ENCODE results near the gene SLC2A5. TPM values are rescaled to one million over a fixed set of nuclear protein-coding genes. Genes with fewer than 3 reads are reported as not detected.
A peak's percentile ranks its signal among the peaks of the same experiment; 100 is the strongest.

SLC2A5 gene
- total and polyA plus RNA-seq, 8 donors: 0.19 to 6.4 (median 2.7) TPM; not detected in 3

DNA sequence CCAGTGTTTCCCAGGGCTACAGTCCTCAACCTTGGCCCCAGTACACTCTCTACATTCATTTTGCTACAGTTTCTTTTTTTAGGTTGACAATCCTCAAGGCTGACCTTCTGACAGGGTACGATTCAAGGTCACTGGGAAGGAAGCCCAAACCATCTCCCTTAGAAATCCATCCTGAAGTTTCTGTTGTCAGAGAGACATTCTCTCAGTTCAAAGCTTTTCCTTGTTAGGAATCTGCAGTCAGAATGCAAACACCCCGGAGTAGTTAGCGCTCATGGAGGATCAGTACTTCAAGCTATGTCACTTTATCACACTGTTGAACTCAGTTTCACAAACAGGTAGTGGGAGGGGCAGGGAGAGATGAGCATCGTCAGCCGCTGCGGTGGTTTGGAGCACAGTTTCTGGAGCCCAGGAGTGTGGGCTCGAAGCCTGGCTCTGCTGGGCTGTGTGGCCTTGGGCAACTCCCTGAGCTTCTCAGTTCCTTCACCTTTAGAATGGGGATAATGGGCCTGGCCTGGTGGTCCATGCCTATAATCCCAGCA is 4.2 kb downstream of the SLC2A5 start:
- H3K27ac ChIP-seq: peak overlapping the region in 2 of 5 donors; percentile 39 to 55
- H3K36me3 ChIP-seq: no peaks in the 10 kb centered on the region
- no peak for TF ChIP-seq POLR2A (IDR thresholded peaks at IDR 0.05)
- TF ChIP-seq POLR2AphosphoS5 (IDR thresholded peaks at IDR 0.05): no peak
- no peak for TF ChIP-seq EP300 (IDR thresholded peaks at IDR 0.05)
- TF ChIP-seq, protein P1, sequence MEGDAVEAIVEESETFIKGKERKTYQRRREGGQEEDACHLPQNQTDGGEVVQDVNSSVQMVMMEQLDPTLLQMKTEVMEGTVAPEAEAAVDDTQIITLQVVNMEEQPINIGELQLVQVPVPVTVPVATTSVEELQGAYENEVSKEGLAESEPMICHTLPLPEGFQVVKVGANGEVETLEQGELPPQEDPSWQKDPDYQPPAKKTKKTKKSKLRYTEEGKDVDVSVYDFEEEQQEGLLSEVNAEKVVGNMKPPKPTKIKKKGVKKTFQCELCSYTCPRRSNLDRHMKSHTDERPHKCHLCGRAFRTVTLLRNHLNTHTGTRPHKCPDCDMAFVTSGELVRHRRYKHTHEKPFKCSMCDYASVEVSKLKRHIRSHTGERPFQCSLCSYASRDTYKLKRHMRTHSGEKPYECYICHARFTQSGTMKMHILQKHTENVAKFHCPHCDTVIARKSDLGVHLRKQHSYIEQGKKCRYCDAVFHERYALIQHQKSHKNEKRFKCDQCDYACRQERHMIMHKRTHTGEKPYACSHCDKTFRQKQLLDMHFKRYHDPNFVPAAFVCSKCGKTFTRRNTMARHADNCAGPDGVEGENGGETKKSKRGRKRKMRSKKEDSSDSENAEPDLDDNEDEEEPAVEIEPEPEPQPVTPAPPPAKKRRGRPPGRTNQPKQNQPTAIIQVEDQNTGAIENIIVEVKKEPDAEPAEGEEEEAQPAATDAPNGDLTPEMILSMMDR (IDR thresholded peaks at IDR 0.05): no peak
- H3K4me3 ChIP-seq: no peak overlapping the region
- no peak for DNase-seq
- WGBS, 5 donors: 63 to 75% (median 67%) methylated on average over 6 to 7 of the region's 7 CpGs
- H3K4me1 ChIP-seq: peaks cover 5 to 39% (median 23%) of the 10 kb centered on the region in 4 donors
- H3K9me3 ChIP-seq: no peaks in the 10 kb centered on the region
- H3K27me3 ChIP-seq: no peaks in the 10 kb centered on the region
- intact Hi-C loops (cut with DNase I; ENCODE audit: low total_unique reads): no loop called here

DNA sequence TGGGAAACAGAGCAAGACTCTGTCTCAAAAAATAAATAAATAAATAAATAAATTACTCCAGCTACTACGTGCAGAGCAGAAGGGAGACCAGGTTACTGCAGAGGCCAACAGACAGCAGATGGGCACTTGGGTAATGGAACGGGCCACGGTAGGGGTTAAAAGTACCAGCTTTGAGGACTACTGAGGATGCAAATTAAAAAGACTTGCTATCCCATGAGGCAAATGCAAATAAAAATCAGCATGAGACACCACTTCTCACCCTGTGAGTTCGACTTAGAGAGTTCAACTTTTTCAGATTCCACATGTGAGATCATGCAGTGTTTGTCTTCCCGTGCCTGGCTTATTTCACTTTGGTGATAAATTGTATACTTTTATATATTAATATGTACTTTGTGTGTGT is 6.6 kb downstream of the SLC2A5 start:
- intact Hi-C loops (cut with DNase I; ENCODE audit: low total_unique reads): no loop called here
- peaks cover 0 to 21% (median 8%) of the 10 kb centered on the region in 4 donors for H3K4me1 ChIP-seq
- no peak overlapping the region for H3K4me3 ChIP-seq
- 69 to 81% (median 75%) methylated on average over 5 of the region's 5 CpGs for WGBS, 5 donors
- H3K27me3 ChIP-seq: no peaks in the 10 kb centered on the region
- no peaks in the 10 kb centered on the region for H3K36me3 ChIP-seq
- TF ChIP-seq POLR2AphosphoS5 (IDR thresholded peaks at IDR 0.05): no peak
- no peak for TF ChIP-seq EP300 (IDR thresholded peaks at IDR 0.05)
- TF ChIP-seq, protein P1 (IDR thresholded peaks at IDR 0.05): no peak
- no peak for TF ChIP-seq POLR2A (IDR thresholded peaks at IDR 0.05)
- no peaks in the 10 kb centered on the region for H3K9me3 ChIP-seq
- no peak overlapping the region for H3K27ac ChIP-seq
- no peak for DNase-seq

DNA sequence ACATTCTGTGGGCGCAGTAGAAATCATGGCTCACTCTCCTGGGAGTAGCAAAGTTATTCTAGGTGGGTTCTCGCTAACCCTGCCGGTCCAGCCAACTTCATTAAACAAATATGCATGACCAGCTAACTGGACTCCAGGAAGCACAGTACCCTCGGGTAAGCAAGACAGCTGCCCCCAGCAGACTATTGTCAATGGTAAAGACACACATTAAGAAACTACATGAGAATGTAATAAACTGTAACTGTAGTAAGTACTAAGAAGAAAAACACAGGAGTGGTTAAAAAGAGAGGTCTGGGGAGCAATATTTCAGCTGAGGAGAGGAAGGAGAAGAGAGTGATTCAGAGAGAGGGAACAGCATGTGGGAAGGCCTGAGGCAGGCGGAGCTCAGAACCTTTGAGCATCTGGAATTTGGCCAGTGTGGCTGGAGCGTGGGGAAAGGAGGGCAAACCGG is 7.4 kb downstream of the SLC2A5 start:
- TF ChIP-seq EP300 (IDR thresholded peaks at IDR 0.05): no peak
- no peak for TF ChIP-seq POLR2A (IDR thresholded peaks at IDR 0.05)
- TF ChIP-seq, protein P1 (IDR thresholded peaks at IDR 0.05): no peak
- no peak for TF ChIP-seq POLR2AphosphoS5 (IDR thresholded peaks at IDR 0.05)
- no peak for DNase-seq
- WGBS, 5 donors: 42 to 71% (median 58%) methylated on average over 7 of the region's 7 CpGs
- H3K27ac ChIP-seq: no peak overlapping the region
- no peak overlapping the region for H3K4me3 ChIP-seq
- no peaks in the 10 kb centered on the region for H3K36me3 ChIP-seq
- no peaks in the 10 kb centered on the region for H3K27me3 ChIP-seq
- peaks cover 0 to 21% (median 6%) of the 10 kb centered on the region in 4 donors for H3K4me1 ChIP-seq
- intact Hi-C loops (cut with DNase I; ENCODE audit: low total_unique reads): no loop called here
- H3K9me3 ChIP-seq: no peaks in the 10 kb centered on the region

- Histone ChIP-seq H3K9me3 (no peaks in the 10 kb centered on the region), H3K27ac (no peak overlapping the region), H3K4me3 (no peak overlapping the region), H3K27me3 (no peaks in the 10 kb centered on the region), H3K36me3 (no peaks in the 10 kb centered on the region), H3K4me1 (peaks cover 0 to 21% (median 4%) of the 10 kb centered on the region in 4 donors)
- DNase-seq: no peak
- TF ChIP-seq POLR2AphosphoS5 (IDR thresholded peaks at IDR 0.05) (no peak), POLR2A (IDR thresholded peaks at IDR 0.05) (no peak), EP300 (IDR thresholded peaks at IDR 0.05) (no peak)
- TF ChIP-seq, protein P1 (IDR thresholded peaks at IDR 0.05): no peak
- intact Hi-C loops (cut with DNase I; ENCODE audit: low total_unique reads): no loop called here
- WGBS, 5 donors: 59 to 83% (median 61%) methylated on average over 6 of the region's 6 CpGs
These were observed 8.0 kb downstream of the SLC2A5 start for GRCh38 chr1:9061252-9061960.
